ENCODE measurements around the gene ETNK2. TPM values are rescaled to one million over a fixed set of nuclear protein-coding genes. Genes with fewer than 3 reads are reported as not detected.
A peak's percentile ranks its signal among the peaks of the same experiment; 100 is the strongest.

The ETNK2 gene
- total and polyA plus RNA-seq, 2 of the 13 experiments (the other 11 are each of a cell fraction or from before 2014, with no cell fraction given), result 15.5 to 42.8 TPM

GRCh38 chr1:204102739-204103430 is 49.0 kb downstream of the ETNK2 start (continued):
- TF ChIP-seq CSRNP2 (CRISPR knock-in tag; conservative IDR thresholded peaks at IDR 0.05; ENCODE audit: low read depth) (no peak), HNRNPH1 (optimal IDR thresholded peaks at IDR 0.05; ENCODE audit: low read depth, low read length) (no peak), ZNF234 (CRISPR knock-in tag; conservative IDR thresholded peaks at IDR 0.05) (no peak), HNF4A (CRISPR knock-in tag; IDR thresholded peaks at IDR 0.05) (peak; percentile 26), HNF4G (IDR thresholded peaks at IDR 0.05; ENCODE audit: borderline replicate concordance, low read depth, low read length) (peak; percentile 19; the same call in 1 of the 2 replicates), HNF4G (CRISPR knock-in tag; IDR thresholded peaks at IDR 0.05; ENCODE audit: borderline replicate concordance, low read depth) (no peak), RBM39 (IDR thresholded peaks at IDR 0.05; ENCODE audit: low read depth, low read length, poor library complexity, severe bottlenecking) (no peak), ZNF572 (CRISPR knock-in tag; IDR thresholded peaks at IDR 0.05) (no peak), ZNF30 (CRISPR knock-in tag; IDR thresholded peaks at IDR 0.05) (no peak), ZNF629 (CRISPR knock-in tag; conservative IDR thresholded peaks at IDR 0.05) (peak; percentile 93), TBX3 (IDR thresholded peaks at IDR 0.05; ENCODE audit: borderline replicate concordance) (no peak), HDAC6 (IDR thresholded peaks at IDR 0.05; ENCODE audit: low read depth, low read length) (no peak), POLR2A (IDR thresholded peaks at IDR 0.05; ENCODE audit: insufficient read depth in 1 of 2, low read depth in 2 of 2, low read length in 2 of 2) (no peak)
